Head of caudate nucleus (tissue), 42 donors: ENCODE results near the gene CAMK2G.
"Not testable (repeated sequence)": the region's sequence is repeated elsewhere in the genome, so short reads cannot be mapped to it uniquely, and the experiment has no call there.

Experiments
- DNase-seq, 42 donors: peaks; one replicate each; pipeline versions ENCODE4 v3.0.0 to v3.0.0-alpha.2; 2020 to 2021; ENCODE audit warnings: mixed read lengths in 7 of 42
- intact Hi-C: fragments of 100-400 bp; cut with DNase I; formaldehyde crosslinking; loops from one replicate; pipeline ENCODE4 v1.15.0; 2022

The CAMK2G gene

DNA sequence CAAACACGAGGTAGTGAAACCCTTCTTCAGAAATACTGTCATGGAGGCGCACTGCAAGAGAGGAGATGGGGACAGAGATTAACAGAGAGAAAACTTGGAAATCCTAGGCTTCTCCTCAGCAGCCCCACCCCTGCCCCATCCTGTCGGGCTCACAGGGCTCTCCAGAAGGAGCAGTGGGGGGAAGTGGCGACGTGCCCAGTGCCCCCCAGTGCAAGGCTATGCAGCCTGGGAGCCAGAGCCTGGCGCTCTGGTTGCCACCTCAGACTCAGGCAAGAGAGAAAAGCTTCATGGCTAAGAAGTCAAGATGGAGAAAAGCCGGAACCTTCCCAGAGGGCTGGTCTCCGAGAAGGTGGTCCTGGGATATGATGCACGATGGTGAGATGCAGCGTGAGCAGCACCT lies 21.2 kb downstream of the CAMK2G start:
- intact Hi-C loops, result no loop called here
- DNase-seq, result no peak

DNA sequence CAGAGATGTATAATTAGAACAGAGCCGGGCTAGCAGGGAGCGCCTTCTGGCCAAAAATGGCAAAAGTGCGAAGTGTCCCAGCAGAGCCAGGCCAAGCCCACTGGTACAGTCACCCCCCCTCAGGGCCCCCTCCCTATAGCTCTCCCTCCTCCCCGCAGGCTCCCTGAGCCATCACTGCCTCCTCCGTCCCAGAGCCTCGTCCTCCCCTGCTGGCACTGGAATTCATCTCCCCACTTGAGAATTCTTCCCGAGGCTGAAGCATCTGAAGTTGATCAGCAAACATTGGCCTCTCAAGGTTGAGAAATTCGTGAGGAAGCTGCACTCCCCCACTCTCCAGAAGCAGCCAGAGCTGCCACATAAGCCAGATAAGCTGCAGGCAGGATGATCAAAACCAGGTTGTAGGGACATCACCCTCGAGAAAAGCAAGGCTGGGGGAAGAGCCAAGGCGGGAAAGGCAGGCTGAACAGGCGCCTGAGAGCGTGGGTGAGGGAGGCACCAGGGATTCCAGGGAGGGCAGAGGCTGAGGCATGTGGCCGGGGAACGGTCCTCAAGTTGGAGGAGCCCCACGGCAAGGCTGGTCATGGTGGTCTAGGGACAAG lies 23.4 kb downstream of the CAMK2G start:
- DNase-seq, result no peak

DNA sequence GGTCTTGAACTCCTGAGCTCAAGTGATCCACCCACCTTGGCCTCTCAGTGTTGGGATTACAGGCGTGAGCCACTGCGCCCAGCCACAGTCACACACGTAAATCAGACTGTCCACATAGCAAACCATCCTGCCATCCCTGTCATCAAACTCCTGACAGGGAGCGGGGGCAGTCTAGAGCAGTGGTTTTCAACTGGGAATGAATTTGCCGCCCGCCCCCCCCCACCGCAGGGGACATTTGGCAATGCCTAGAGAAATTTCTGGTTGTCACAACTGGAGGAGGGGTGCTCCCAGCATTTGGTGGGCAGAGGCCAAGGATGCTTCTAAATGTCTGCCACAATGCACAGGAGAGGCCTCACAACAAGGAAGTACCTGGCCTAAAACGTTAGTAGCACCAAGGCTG lies 24.1 kb downstream of the CAMK2G start:
- intact Hi-C loops, result no loop called here

More for the DNA sequence above, 23.4 kb downstream of the CAMK2G start:
- intact Hi-C loops, result no loop called here

DNA sequence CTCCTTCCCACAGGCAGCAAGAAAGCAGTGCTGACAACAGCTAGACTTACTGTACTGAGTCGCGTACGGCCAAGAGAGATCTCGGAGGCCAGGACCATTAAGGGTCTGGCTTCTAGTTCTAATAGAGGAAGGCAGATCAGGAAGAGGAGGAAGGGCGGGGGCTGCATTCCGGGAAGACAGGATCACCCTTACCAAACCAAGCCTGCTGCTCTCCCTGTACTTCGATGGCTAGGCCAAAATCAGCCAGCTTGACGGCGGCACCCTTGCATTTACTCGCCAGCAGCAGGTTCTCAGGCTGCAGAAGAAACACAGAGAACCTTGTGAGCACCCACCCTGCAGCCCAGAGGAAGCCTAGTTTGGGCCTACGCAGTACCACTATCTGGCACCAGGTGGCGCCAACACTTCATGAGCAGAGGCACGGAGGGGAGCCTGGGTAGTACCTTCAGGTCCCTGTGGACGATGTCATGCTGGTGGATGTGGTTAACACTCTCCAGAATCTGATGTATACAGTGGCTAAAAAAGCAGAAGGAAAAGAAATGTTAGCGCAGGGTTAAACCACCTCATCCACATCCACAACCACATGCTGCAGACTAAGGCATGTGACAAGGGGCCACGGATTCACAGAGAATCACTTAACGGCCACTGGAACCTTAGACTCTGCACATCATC lies 25.4 kb downstream of the CAMK2G start:
- intact Hi-C loops, result loop anchor here (1.0 kb wide), 1 partner anchor 30 kb away; no protein-coding TSS in a partner anchor
- DNase-seq, result peak; percentile 50 to 94 (median 86)

More for the DNA sequence above, 24.1 kb downstream of the CAMK2G start:
- no peak for DNase-seq

DNA sequence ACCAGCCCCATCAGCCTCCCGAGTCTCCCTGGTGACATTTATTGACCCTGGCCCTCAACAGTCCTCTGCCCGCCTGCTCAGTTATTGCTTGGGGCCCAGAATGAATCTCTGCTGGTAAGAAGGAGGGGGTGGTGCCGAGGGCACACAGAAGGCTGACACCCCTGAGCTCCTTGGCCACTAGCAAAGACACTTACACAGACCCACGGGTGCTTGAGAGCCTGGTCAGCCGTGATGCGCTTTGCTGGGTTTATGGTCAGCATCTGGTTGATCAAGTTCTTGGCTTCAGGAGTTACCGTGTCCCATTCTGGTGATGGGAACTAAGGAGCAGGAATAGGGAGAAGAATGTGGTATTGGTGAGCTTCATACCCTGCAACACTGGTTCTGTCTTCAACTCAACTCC lies 27.3 kb downstream of the CAMK2G start:
- intact Hi-C loops, result no loop called here
- DNase-seq, result no peak

DNA sequence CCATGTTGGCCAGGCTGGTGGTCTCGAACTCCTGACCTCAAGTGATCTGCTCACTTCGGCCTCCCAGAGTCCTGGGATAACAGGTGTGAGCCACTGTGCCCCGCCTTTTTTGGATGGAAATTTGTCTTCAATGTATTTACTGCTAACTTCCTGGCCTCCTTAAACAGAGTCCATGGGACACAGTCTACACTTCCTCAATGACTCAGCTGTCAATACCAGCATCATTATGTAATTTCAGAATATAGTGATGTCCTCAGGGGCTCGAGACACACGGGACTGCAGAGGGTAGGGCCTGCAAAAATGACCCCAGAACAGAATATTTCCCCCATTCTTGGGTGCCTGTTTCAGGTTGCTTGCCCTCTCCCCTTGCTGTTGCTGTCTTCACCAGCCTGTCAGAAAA lies 31.1 kb downstream of the CAMK2G start:
- no peak for DNase-seq
- intact Hi-C loops, result no loop called here

DNA sequence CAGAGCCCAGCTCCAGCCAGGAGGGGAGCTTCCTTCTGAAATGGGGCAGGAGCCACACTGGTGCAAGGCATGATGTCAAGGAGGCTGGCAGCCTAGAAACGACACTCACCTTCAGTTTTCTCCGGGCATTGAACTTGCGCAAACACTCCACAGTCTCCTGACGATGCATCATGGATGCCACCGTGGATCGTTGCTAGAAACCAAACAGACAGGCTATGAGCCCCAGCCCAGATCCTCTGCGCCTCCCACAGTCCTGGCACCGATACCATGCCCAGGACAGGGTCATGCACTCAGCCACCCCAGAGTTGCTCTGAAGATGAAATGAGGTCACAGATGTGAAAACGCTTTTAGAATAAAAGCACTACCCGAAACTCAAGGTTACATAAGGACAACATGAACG lies 32.0 kb downstream of the CAMK2G start:
- DNase-seq, result no peak
- intact Hi-C loops, result no loop called here

DNA sequence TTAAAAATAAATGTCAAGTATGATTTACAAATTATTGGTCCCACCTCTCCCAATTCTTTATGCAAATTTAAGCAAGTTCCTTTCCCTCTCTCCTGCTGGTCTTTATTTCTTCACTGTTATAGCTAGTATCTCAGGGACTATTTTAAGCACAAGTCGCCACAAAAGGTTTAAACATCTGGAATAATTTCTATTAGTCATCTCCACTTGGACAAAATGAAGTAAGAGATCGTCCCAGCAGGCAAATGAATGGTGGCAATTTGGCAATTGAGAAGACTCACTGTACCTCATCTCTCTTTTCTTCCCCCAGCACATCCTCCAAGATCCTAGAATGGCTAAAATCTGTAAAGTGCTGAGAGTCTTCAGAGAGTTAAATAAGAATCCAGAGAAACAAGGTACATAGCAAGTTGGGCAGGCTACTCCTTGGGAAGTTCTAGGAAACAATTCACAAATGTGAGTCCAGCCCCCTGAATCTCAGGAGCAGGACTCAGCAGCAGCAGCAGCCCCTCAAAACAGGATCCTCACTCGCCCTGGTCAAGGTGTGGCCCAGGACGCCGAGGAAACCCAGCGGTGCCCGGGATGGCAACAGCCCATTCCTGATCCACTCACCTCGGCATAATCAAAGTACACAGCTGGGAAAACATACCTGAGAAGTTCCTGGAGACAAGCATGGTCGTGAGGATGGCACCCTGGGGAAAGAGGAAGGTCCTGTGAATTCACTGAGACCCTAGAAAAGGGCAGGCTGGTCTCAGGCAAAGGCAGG lies 32.6 kb downstream of the CAMK2G start:
- intact Hi-C loops, result no loop called here
- DNase-seq, result no peak

DNA sequence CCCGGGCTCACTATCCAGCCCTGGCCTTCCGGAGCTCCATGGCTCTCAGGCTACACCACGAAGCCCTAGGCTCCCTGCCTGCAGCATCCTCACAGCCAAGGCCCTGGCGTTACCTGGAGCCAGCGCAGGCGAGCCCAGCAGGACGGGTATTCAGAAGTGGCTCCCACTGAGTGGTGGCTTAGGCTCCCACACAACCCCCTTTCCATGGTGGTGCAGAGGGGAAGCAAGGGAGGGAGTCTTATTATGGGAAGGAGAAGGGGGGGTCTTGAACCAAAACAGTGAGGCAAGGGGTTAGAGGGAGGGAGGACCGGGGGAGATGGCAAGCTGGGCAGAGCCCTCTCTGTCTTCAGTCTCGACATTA lies 33.3 kb downstream of the CAMK2G start:
- no peak for DNase-seq
- intact Hi-C loops, result no loop called here

DNA sequence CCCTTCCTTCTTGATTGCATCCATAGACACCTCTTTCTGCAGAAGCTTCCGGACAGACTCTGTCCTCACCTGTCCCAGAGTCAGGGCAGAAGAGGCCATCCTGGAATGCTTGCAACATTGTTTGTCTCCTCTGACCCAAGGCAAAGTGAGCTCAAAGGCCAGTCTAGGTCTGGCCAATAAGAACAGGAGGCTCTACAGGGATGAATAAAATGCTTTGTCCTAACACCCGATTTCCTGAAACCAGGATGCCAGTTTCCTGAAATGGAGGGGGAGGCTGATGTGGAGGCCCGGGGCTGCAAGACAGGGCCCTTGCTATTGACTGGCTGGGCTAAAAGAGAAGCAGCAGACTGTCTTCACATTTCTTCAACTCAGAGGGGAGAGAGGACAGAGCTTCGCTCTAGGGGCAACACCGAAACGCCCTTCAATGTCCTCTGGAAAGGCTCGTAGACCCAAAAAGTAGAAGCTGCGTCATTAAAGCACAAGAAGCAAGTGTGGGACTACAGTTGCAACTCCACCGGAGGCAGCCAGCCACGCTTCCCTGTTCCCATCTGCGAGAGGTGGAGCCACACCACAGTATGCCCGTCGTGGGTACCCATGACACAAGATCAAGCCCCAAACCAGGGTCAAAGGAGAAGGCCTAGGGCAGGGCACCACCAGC lies 33.8 kb downstream of the CAMK2G start:
- no peak for DNase-seq
- intact Hi-C loops, result no loop called here

DNA sequence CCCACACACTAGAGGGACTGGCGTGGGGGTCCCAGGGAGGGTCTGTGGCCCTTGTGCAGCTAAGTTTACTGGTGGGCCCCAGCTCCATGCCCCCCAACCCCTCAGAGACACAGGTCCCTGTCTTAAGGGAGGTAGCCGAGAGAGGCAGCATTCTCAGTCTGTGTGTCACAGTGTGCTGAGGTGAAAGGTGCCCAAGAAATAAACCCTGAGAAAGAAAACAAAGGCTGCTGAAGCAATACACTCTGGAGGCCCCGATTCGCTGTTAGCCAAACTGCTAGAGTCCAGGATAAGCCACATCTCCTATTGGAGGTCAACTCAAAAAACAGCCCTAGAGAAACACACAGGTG lies 34.3 kb downstream of the CAMK2G start:
- DNase-seq, result no peak
- intact Hi-C loops, result no loop called here

DNA sequence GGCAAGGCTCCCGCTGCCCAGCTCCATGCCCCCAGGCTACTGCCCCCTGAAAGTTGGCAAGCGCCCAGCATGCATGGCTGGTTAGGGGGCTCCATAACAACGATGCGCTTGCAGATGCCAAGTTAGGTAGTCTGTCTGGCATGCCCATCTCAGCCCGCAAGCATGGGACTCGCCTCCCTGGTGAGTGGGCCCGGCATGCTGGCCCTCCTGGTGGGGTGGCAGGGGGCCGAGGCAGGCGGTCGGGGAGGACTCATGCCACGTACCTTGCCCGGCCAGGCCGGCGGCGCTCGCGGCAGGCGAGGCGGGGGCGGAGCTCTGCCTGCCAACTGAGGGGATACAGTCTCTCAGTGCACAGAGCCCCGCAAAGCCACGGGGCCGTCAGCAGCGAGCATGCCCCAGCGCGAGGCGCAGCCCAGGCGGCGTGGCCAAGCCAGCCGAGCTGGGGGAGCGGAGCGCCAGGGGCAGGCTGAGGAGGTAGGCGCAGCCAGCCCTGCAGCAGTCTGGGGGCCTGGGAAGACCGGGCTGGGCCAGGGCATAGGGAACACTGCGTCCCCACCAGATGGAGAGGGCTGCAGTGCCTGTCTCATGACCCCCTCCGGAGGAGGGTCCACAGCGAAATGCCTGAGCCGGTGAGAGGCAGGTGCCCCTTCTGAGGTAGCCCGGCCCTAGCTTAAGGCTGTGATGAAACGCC lies 34.9 kb downstream of the CAMK2G start:
- intact Hi-C loops, result no loop called here
- DNase-seq, result no peak

DNA sequence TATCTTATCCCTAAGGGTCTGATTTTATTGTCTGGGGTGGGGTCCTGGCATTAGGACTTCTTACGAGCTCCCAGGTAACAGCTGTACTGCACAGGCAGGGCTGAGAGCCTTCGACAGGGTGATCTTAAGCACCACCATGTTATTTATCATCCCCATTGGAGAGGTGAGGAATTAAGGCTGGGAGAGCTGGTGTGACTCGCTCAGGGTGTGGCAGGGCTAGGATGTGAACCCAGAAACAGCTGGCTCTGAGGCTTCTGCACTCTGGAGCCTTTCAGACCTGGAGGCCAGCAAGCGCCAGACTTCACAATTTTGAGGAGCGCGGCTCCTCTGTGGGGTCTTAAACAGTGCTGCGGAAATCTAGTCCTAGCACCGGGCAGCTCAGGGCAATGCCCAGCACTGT lies 35.5 kb downstream of the CAMK2G start:
- no peak for DNase-seq
- intact Hi-C loops, result no loop called here

DNA sequence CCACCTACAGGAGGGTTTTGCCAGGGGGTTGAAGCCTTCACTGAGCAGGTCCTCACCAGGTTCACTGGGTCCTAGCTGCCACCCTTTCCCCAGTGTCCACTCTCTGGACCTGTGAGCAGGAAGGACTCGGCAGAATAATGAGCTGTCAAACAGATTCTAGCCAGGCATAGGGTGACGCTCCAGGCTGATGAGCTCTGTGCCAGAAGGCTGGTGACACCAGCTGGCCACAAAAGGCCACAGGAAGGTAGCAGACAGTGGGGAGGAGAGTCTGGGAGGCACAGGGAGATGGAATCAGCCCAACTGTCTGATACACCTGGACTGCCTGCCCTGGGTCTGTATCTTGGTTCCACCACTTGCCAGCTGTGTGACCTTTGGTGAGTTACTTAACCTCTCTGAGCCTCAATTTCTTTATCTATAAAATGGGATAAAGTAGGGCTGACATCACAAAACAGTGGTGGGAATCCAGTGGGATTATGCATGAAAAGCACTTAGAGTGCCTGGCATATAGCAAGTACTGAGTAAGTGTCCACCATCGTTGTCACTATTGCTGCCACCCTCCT lies 36.3 kb downstream of the CAMK2G start:
- intact Hi-C loops, result no loop called here
- DNase-seq, result no peak

DNA sequence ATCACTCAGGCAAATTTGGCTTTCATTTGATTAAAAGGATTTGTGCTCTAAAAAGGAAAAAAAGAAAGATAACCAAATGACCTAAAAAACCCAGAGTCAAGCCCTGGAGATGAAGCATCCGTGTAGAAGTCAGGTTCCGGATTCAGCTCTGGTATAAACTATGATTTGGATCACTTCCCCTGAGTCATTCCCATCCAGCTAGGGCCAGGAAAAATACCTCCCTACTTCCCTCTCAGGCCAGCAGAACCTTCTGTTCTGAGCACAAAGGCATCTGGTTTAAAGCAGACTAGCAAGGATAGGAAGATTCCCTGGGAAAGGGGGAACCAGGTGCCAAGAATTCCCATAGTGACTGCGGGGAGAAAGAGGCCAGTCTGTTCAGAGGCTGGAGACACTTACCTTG lies 37.3 kb downstream of the CAMK2G start:
- intact Hi-C loops, result no loop called here
- no peak for DNase-seq

DNA sequence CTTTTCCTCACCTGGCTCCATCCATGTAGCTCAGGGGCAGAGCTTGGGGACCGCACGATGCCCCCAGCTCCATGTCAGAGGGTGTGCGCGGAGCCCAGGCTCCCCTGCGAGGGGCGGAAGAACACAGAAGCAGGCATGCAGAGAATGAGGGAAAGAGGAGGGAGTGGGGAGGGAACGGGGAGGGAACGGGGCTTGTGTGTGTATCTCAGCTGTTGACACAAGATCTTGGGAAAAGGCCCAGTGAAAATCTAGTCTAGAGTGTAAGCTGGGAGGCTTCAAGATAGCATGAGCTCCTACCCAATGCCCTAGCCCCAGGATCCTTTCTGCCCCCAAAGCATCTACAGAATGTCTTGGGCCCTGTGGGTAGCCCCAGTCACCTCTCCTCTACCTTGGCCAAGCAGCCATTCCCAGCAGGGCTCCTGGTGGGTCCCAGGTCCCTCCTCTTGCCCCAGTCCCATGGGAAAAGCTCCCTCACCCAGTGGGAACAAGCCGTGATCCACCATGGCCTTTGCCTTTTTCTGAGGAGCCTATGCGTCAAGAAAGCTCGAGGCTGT lies 37.9 kb downstream of the CAMK2G start:
- DNase-seq, result no peak
- intact Hi-C loops, result no loop called here

DNA sequence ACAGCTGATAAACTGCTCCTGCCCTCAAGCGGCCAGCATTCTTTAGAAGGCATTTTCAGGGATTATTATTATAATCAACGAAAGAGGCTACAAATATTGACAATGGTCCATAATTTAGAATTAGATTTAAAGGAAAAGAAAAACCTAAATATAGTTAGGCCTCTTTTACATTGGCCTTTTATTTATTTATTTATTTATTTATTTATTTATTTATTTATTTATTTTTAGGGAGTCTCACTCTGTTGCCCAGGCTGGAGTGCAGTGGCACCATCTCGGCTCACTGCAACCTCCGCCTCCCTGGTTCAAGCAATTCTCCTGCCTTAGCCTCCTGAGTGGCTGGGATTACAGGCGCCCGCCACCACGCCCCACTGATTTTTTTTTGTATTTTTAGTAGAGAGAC lies 45.3 kb downstream of the CAMK2G start:
- intact Hi-C loops, DNase-seq: not testable (repeated sequence)

DNA sequence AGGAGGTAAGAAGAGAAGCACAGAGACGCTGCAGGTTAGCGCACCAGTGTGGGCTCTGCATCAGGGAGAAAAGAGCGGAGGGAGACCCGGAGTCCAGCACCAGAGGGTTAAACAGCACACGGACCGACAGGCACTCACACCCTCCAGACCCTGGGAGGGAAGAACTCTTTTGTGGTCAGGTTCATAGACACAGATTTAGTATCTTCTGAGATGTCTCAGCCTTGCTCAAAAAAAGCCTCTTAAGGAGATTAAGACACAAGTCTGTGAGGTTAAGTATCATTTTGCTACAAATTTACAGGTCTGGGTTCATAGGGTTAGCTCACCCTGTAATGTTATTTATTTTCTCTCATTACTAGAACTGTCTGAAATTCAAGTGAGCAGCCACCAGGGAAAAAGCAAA lies 46.2 kb downstream of the CAMK2G start:
- intact Hi-C loops, result no loop called here
- no peak for DNase-seq
